MCF 10A (cell line): ENCODE results near the gene CSF1. TPM values are rescaled to one million over a fixed set of nuclear protein-coding genes. Genes with fewer than 3 reads are reported as not detected.
A peak's percentile ranks its signal among the peaks of the same experiment; 100 is the strongest.
"Not testable (repeated sequence)": the region's sequence is repeated elsewhere in the genome, so short reads cannot be mapped to it uniquely, and the experiment has no call there.

Source experiments
- BruUV-seq: library from RNA; stranded (reverse); fragments of 400-500 nt; replicated peaks from 2 replicates; lab custom pipeline; 2021; lab: Mats Ljungman, UMichigan
- CTCF ChIA-PET: fragments of 300-600 bp; sonication (Branson Sonifier 250); formaldehyde crosslinking; extraction: SDS; loops from one replicate; lab custom pipeline; 2021; ENCODE audit warnings: antibody characterized with exemption, inconsistent platforms; lab: Yijun Ruan, JAX
- POLR2A ChIA-PET: fragments of 300-600, 350-650 bp; sonication (Branson Sonifier 250); formaldehyde crosslinking; extraction: SDS; loops from one replicate; lab custom pipeline; 2020; ENCODE audit warnings: antibody characterized with exemption, inconsistent platforms; lab: Yijun Ruan, JAX
- DNase-seq: peaks from one replicate; pipeline ENCODE4 v3.0.0-alpha.2; 2018; ENCODE audit not compliant: unreplicated experiment
- H3K27ac Mint-ChIP-seq: one replicate; pipeline ENCODE4 v1.8.0; 2022; ENCODE audit warnings: mild to moderate bottlenecking, low read depth, mixed read lengths; ENCODE audit not compliant: unreplicated experiment
- H3K27me3 Mint-ChIP-seq: one replicate; pipeline ENCODE4 v1.8.0; 2022; ENCODE audit warnings: mixed read lengths; ENCODE audit not compliant: insufficient read depth, unreplicated experiment
- H3K36me3 Mint-ChIP-seq: one replicate; pipeline ENCODE4 v1.8.0; 2022; ENCODE audit warnings: mild to moderate bottlenecking, moderate library complexity, mixed read lengths; ENCODE audit not compliant: insufficient read depth, unreplicated experiment
- H3K4me1 Mint-ChIP-seq: one replicate; pipeline ENCODE4 v1.8.0; 2022; ENCODE audit warnings: mixed read lengths; ENCODE audit not compliant: insufficient read depth, unreplicated experiment
- H3K4me3 Mint-ChIP-seq: one replicate; pipeline ENCODE4 v1.8.0; 2022; ENCODE audit warnings: mild to moderate bottlenecking, moderate library complexity, mixed read lengths; ENCODE audit not compliant: unreplicated experiment
- H3K9me3 Mint-ChIP-seq: one replicate; pipeline ENCODE4 v1.8.0; 2022; ENCODE audit warnings: mixed read lengths; ENCODE audit not compliant: unreplicated experiment
- intact Hi-C: fragments of 100-400 bp; cut with micrococcal nuclease; formaldehyde crosslinking; loops from 2 replicates; pipeline ENCODE4 v1.14.1; 2022
- total RNA-seq: library from RNA; stranded (reverse); gene quantifications from 2 replicates; pipeline ENCODE4 v1.2.3, GENCODE V29; 2022
- TF ChIP-seq, protein P1 (sequence below): fragments of 200-600 bp; IDR thresholded peaks from one replicate; pipeline ENCODE4 v1.8.0; 2022; ENCODE audit warnings: antibody characterized with exemption, mild to moderate bottlenecking; ENCODE audit not compliant: unreplicated experiment

Gene CSF1
- total RNA-seq, 1 experiment from 2014 or later, result 6.3 TPM

DNA sequence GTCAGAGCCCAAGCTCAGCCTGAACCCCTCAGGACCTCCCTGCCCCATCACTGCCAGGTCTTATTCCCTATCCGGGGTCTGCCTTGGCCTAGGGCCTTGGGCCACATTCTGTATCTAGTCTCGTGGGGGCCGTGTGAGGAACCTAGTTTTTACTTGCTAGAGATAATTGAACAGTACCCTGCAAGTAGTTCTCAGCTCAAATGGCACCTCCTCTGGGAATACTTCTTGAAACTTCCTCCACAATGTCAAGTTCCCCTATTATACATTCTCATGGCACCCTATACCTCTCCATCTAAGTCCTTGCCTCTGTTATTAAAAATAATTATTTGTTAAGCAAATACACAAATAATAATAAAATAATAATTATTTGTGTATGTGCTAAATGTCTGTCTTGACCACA lies 32.9 kb upstream of the CSF1 start:
- no peaks in the 10 kb centered on the region for H3K36me3 Mint-ChIP-seq
- intact Hi-C loops, result loop anchor here (2.0 to 10.0 kb wide), 4 partner anchors 15 to 107 kb away; partner anchors contain the start of genes AHCYL1 and CSF1
- TF ChIP-seq, protein P1, sequence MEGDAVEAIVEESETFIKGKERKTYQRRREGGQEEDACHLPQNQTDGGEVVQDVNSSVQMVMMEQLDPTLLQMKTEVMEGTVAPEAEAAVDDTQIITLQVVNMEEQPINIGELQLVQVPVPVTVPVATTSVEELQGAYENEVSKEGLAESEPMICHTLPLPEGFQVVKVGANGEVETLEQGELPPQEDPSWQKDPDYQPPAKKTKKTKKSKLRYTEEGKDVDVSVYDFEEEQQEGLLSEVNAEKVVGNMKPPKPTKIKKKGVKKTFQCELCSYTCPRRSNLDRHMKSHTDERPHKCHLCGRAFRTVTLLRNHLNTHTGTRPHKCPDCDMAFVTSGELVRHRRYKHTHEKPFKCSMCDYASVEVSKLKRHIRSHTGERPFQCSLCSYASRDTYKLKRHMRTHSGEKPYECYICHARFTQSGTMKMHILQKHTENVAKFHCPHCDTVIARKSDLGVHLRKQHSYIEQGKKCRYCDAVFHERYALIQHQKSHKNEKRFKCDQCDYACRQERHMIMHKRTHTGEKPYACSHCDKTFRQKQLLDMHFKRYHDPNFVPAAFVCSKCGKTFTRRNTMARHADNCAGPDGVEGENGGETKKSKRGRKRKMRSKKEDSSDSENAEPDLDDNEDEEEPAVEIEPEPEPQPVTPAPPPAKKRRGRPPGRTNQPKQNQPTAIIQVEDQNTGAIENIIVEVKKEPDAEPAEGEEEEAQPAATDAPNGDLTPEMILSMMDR, result no peak
- H3K9me3 Mint-ChIP-seq, result no peaks in the 10 kb centered on the region
- no TSS peak for BruUV-seq
- no peak for DNase-seq
- H3K4me1 Mint-ChIP-seq, result peaks cover 33% of the 10 kb centered on the region
- H3K4me3 Mint-ChIP-seq, result peak overlapping the region; percentile 29
- ChIA-PET CTCF (interaction anchor here (0.6 to 2.5 kb wide), 6 partner anchors 101 to 238 kb away, joined by 3 to 11 read pairs (median 3); no protein-coding TSS in a partner anchor), POLR2A (interaction anchor here (0.8 to 1.8 kb wide), 5 partner anchors 9 to 106 kb away, joined by 3 to 9 read pairs (median 6); partner anchors contain the start of gene AHCYL1)
- H3K27ac Mint-ChIP-seq, result peak overlapping the region; percentile 96
- H3K27me3 Mint-ChIP-seq, result no peaks in the 10 kb centered on the region

DNA sequence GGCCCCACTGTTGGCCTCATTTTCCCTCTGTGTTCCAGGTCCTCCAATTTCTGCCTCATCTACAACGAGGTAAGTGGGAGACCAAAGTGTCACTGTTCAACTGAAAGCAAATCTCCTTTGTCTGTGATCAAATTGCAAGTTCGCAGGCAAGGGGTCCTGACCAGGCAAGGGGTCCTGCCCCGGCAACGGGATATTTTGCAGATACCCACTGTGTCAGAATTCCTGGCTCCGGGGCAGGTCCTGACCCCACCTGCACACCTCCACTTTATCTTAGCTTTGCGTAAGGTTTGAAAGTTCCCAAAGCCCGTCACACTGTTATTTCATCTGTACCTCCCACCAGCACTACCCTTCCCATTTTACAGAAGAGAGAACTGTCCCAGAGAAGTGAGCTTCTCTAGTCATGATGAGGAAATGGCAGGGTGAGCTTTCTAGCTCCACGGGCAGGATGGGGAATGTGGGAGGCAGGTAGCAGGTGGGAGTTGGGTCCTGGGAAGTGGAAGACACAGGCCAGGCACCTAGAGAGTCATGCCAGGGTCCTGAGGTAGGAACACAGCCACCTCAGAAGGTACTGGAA lies 32.0 kb upstream of the CSF1 start:
- peaks cover 24% of the 10 kb centered on the region for H3K4me1 Mint-ChIP-seq
- ChIA-PET POLR2A (no interaction called here), CTCF (interaction anchor here (1.0 to 2.5 kb wide), 2 partner anchors 102 to 333 kb away, joined by 3 to 11 read pairs; no protein-coding TSS in a partner anchor)
- H3K36me3 Mint-ChIP-seq, result no peaks in the 10 kb centered on the region
- H3K27ac Mint-ChIP-seq, result peak overlapping the region; percentile 6
- no peaks in the 10 kb centered on the region for H3K27me3 Mint-ChIP-seq
- no TSS peak for BruUV-seq
- intact Hi-C loops, result loop anchor here (10.0 kb wide), 1 partner anchor 106 kb away; the partner anchor contains the start of gene AHCYL1
- no peaks in the 10 kb centered on the region for H3K9me3 Mint-ChIP-seq
- TF ChIP-seq, protein P1, result no peak
- DNase-seq, result no peak
- no peak overlapping the region for H3K4me3 Mint-ChIP-seq

DNA sequence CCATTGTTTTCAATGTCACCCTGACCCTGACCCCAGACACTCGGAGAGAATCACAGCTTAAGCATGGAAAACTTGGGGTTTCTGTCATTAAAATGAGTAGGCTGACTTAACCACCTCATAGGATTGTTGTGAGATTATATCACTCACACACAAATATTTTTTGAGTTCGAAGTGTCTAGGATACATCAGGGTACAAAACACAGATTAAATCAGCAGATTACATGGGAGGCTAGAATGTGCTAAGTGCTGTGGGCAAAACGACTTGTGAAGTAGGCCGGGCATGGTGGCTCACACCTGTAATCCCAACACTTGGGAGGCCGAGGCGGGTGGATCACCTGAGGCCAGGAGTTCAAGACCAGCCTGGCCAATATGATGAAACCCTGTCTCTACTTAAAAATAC lies 31.3 kb upstream of the CSF1 start:
- H3K4me3 Mint-ChIP-seq, H3K9me3 Mint-ChIP-seq, DNase-seq, POLR2A ChIA-PET, CTCF ChIA-PET, H3K27me3 Mint-ChIP-seq, H3K36me3 Mint-ChIP-seq, BruUV-seq: not testable (repeated sequence)
- intact Hi-C loops, result loop anchor here (10.0 kb wide), 1 partner anchor 105 kb away; the partner anchor contains the start of gene AHCYL1
- H3K27ac Mint-ChIP-seq, result peak overlapping the region; percentile 6
- peaks cover 23% of the 10 kb centered on the region for H3K4me1 Mint-ChIP-seq

DNA sequence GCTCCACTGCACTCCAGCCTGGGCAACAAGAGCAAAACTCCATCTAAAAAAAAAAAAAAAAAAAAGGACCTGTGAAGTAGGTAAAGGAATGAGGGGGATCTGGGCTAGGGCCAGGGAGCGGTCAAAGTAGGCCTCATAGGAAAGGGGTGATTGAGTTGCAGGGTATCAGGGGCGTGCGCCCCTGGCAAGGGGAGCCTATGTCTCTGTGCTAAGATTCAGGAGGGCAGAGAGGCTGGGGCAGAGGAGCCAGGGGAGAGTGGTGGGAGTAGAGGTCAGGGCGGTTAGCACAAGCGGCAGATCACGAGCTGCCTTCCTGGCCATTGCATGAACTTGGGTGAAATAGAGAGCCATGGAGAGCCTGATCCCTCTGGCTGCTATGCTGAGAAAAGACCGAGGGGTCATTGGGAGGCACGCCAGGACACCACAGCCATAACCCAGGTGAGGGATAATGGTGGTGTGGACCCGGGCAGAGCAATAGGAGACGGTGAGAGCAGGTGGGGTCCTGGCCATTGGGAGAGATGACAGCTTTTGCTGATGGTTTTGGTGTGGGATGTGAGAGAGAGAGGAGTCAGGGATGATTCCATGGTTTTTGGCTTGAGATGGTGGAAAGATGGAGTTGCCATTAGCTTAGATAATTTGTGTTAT lies 30.6 kb upstream of the CSF1 start:
- POLR2A ChIA-PET, result no interaction called here
- intact Hi-C loops, result loop anchor here (10.0 kb wide), 1 partner anchor 105 kb away; the partner anchor contains the start of gene AHCYL1

More for the DNA sequence above, 30.6 kb upstream of the CSF1 start:
- Mint-ChIP-seq H3K9me3 (no peaks in the 10 kb centered on the region), H3K36me3 (no peaks in the 10 kb centered on the region), H3K4me3 (no peak overlapping the region), H3K27ac (peak overlapping the region; percentile 6), H3K4me1 (peaks cover 23% of the 10 kb centered on the region), H3K27me3 (no peaks in the 10 kb centered on the region)
- CTCF ChIA-PET, result interaction anchor here (0.6 to 1.4 kb wide), 4 partner anchors 103 to 240 kb away, joined by 3 to 4 read pairs (median 3); no protein-coding TSS in a partner anchor
- TF ChIP-seq, protein P1, result no peak
- no TSS peak for BruUV-seq
- no peak for DNase-seq
